ENCODE data around the gene INPP4B. TPM values are rescaled to one million over a fixed set of nuclear protein-coding genes. Genes with fewer than 3 reads are reported as not detected.

The INPP4B gene
- total and polyA plus RNA-seq, 3 donors from 2014 or later: 23.2 to 64.5 (median 55.2) TPM

- Histone ChIP-seq H3K36me3 (ENCODE audit: low read depth, missing control alignments) (no peaks in the 10 kb centered on the region), H3K4me1 (peaks cover 4% of the 10 kb centered on the region), H3K4me3 (no peak overlapping the region), H3K9me3 (no peaks in the 10 kb centered on the region), H3K27ac (no peak overlapping the region), H3K27me3 (no peaks in the 10 kb centered on the region)
- TF ChIP-seq CTCF (IDR thresholded peaks at IDR 0.05) (no peak), POLR2A (IDR thresholded peaks at IDR 0.05) (no peak)
- 50 to 62% methylated on average over 1 of the region's 1 CpG for WGBS, 2 donors
- intact Hi-C loops (cut with DNase I; ENCODE audit: low total_unique reads): no loop called here
- no peak for DNase-seq
These were observed 160.0 kb downstream of the INPP4B start for GRCh38 chr4:142686081-142686480.

GRCh38 chr4:142683997-142684396 is 162.1 kb downstream of the INPP4B start:
- Histone ChIP-seq H3K4me3 (no peak overlapping the region), H3K27me3 (no peaks in the 10 kb centered on the region), H3K4me1 (no peaks in the 10 kb centered on the region), H3K9me3 (no peaks in the 10 kb centered on the region), H3K27ac (no peak overlapping the region), H3K36me3 (ENCODE audit: low read depth, missing control alignments) (no peaks in the 10 kb centered on the region)
- WGBS, 2 donors: 85 to 92% methylated on average over 3 of the region's 3 CpGs
- intact Hi-C loops (cut with DNase I; ENCODE audit: low total_unique reads): no loop called here
- DNase-seq: no peak
- TF ChIP-seq POLR2A (IDR thresholded peaks at IDR 0.05) (no peak), CTCF (IDR thresholded peaks at IDR 0.05) (no peak)

GRCh38 chr4:142683503-142683902 is 162.6 kb downstream of the INPP4B start:
- Histone ChIP-seq H3K27ac (no peak overlapping the region), H3K4me1 (no peaks in the 10 kb centered on the region), H3K9me3 (no peaks in the 10 kb centered on the region), H3K27me3 (no peaks in the 10 kb centered on the region), H3K4me3 (no peak overlapping the region), H3K36me3 (ENCODE audit: low read depth, missing control alignments) (no peaks in the 10 kb centered on the region)
- 97 to 98% methylated on average over 2 of the region's 2 CpGs for WGBS, 2 donors
- intact Hi-C loops (cut with DNase I; ENCODE audit: low total_unique reads): no loop called here
- no peak for TF ChIP-seq POLR2A (IDR thresholded peaks at IDR 0.05)
- TF ChIP-seq CTCF (IDR thresholded peaks at IDR 0.05): no peak
- no peak for DNase-seq

GRCh38 chr4:142671516-142671915 is 174.6 kb downstream of the INPP4B start:
- Histone ChIP-seq H3K27ac (no peak overlapping the region), H3K4me1 (no peaks in the 10 kb centered on the region), H3K27me3 (no peaks in the 10 kb centered on the region), H3K36me3 (ENCODE audit: low read depth, missing control alignments) (no peaks in the 10 kb centered on the region), H3K9me3 (no peaks in the 10 kb centered on the region), H3K4me3 (no peak overlapping the region)
- no peak for DNase-seq
- TF ChIP-seq CTCF (IDR thresholded peaks at IDR 0.05): peak in 1 of 3 experiments; percentile 10
- no peak for TF ChIP-seq POLR2A (IDR thresholded peaks at IDR 0.05)
- WGBS, 2 donors: 91 to 93% methylated on average over 2 of the region's 2 CpGs
- intact Hi-C loops (cut with DNase I; ENCODE audit: low total_unique reads): no loop called here

GRCh38 chr4:142663828-142664227 is 182.3 kb downstream of the INPP4B start:
- Histone ChIP-seq H3K4me3 (no peak overlapping the region), H3K9me3 (no peaks in the 10 kb centered on the region), H3K27me3 (no peaks in the 10 kb centered on the region), H3K27ac (no peak overlapping the region), H3K36me3 (ENCODE audit: low read depth, missing control alignments) (no peaks in the 10 kb centered on the region), H3K4me1 (no peaks in the 10 kb centered on the region)
- intact Hi-C loops (cut with DNase I; ENCODE audit: low total_unique reads): no loop called here
- TF ChIP-seq CTCF (IDR thresholded peaks at IDR 0.05): no peak
- TF ChIP-seq POLR2A (IDR thresholded peaks at IDR 0.05): no peak
- DNase-seq: no peak
- whole genome bisulfite sequencing, 2 donors: 69 to 83% methylated on average over 1 of the region's 1 CpG

Measured in testis (tissue), 3 donors.